22Rv1 (cell line): ENCODE data around the gene RASA3.

Source experiments
- H3K27ac ChIP-seq: fragments of 450-650 bp; 2 replicates; pipeline ENCODE4 v1.5.1; 2017
- CTCF ChIP-seq: fragments of 450-650 bp; IDR thresholded peaks from 2 replicates; pipeline ENCODE4 v1.5.1; 2017; ENCODE audit warnings: mild to moderate bottlenecking
- ZFX ChIP-seq: fragments of 450-650 bp; IDR thresholded peaks from 2 replicates; pipeline ENCODE4 v1.6.1; 2017; ENCODE audit warnings: antibody characterized with exemption, borderline replicate concordance

RASA3 gene

DNA sequence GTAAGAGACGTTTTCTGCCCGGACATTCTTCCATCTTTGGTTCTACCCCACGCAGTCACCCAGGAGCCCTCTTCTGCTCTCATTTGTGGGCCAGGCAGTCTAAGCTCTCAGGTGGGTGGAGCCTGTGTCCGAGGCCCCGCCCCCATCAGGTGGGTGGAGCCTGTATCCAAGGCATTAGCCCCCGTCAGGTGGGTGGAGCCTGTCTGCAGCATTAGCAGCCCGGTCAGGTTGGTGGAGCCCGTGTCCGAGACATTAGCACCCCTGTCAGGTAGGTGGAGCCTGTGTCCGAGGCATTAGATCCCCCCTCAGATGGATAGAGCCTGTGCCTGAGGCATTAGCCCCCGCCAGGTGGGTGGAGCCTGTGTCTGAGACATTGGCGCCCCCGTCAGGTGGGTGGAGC is 113.1 kb downstream of the RASA3 start:
- TF ChIP-seq ZFX (no peak), CTCF (no peak)
- H3K27ac ChIP-seq, result no peak overlapping the region

GRCh38 chr13:114018461-114019055 is 113.9 kb downstream of the RASA3 start:
- H3K27ac ChIP-seq, result no peak overlapping the region
- TF ChIP-seq ZFX, result no peak
- no peak for TF ChIP-seq CTCF

DNA sequence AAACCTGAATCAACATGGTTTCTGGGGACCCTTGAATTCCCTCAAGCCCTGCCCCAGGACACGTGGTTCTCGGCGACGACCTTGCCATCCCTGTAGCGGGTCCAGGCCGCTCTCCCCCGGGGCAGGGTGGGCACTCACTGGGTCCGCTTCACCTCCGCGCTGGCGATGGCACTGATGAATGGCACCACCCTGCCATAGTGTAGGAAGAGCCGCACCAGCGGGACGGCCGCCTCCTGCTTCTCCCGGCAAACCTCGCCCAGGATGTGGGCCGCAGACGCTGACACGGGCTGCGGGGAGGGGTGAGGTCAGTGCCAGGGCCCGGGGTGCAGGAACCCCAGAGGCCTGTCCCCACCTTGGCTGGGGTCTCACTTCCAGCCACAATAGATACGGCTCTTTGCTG is 114.5 kb downstream of the RASA3 start:
- TF ChIP-seq ZFX (no peak), CTCF (no peak)
- H3K27ac ChIP-seq, result no peak overlapping the region

DNA sequence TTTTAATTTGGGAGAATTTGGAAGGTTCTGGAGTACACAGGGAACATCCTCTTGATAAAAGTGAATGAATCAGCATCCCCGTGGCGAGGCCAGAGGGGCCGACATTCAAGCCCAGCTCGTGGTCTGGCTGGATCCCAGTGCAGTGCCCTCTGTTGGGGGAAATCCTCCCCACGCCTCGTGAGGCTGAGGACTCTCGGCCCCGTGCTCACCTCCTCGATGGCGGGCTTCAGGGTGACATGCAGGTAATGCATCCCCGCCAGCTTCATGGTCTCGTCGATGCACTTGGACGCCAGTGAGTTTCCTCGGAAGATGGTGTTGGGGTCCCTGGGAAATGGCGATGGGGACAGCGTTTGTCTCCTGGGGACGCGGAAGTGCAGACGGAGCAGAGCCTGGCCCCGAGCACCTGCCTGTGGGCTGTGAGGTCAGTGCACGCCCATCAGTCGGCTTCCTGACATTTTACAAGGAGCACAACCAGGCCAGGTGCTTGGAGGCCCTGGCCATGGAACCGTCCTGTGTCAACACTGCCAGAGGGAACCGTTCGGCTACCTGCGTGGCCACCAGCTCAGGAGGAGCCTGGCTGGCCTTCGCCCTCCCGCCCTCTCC is 115.3 kb downstream of the RASA3 start:
- TF ChIP-seq ZFX (no peak), CTCF (peak; percentile 29)
- H3K27ac ChIP-seq, result no peak overlapping the region

DNA sequence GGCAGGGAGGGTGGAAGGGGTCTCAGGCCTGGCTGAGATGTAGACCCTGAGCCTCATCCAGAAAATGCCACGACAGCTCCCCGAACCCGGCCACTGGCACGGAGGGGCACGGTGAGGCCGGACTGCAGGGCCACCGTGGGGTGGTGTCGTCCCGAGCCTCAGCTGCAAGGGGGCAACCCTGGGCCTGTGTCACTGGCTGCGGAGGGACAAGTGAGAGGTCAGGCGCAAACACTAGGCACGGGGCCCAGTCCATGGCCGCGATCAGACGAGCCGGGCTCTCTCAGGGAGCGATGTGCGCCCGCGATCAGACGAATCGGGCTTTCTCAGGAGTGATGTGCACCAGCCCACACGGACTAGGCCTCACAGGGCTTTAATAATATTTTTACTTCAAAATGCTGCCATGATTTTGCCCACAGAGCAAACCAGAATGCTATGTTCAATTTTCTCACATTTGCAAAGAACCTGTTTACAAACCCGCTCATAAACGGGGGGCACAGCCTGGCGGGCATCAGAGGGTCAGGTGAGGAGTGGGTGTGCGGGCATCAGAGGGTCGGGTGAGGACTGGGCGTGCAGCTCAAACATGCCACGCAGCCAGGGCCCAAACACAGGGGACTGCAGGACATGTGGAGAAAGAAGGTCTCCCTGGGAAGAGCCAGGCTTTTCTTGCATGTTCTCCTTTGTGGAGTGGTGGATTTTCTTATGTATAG is 115.9 kb downstream of the RASA3 start:
- H3K27ac ChIP-seq, result no peak overlapping the region
- TF ChIP-seq ZFX (no peak), CTCF (no peak)

GRCh38 chr13:114015969-114016295 is 116.5 kb downstream of the RASA3 start:
- TF ChIP-seq CTCF, result no peak
- TF ChIP-seq ZFX, result no peak

More at GRCh38 chr13:114015969-114016295, 116.5 kb downstream of the RASA3 start:
- no peak overlapping the region for H3K27ac ChIP-seq
